OCI-M2 (cell line): Measurements from ENCODE around the gene CFAP97D2.

Experiments used
- DNase-seq: peaks from one replicate; lab custom pipeline; 2025; ENCODE audit not compliant: unreplicated experiment; lab: John Stamatoyannopoulos, UW

Gene CFAP97D2

DNA sequence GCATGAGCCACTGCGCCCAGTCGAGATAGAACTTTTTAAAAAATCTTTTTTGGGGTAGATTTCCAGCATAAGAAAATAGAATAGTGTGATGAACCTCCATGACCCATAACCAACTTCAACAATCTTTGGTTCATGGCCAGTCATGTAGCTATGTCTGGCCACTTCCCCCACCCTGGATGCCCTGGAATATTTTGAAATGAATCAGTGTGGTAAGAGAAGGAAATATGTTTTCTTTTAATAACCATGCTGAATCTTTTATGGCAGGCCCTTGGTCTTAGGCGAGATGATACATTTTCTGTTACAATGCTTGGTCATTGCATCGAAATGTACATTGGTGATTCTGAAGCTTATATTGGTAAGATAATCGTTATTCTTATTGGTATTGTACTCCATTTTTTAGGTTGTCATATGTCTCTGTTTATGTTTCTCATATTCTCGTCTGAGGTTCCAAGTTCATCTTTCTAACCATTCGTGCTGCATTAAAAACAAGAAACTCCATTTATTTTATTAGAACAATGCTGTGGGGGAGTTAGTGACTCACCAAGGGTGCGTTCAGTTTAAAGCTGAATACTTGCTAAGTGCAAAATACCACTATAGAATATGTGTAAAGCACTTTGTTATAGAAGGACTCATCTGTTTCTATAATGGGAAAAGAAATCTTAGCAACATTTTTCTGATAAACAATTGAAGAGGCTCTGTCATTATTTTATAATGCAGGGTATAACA, 86.0 kb downstream of the CFAP97D2 start:
- DNase-seq: no peak

DNA sequence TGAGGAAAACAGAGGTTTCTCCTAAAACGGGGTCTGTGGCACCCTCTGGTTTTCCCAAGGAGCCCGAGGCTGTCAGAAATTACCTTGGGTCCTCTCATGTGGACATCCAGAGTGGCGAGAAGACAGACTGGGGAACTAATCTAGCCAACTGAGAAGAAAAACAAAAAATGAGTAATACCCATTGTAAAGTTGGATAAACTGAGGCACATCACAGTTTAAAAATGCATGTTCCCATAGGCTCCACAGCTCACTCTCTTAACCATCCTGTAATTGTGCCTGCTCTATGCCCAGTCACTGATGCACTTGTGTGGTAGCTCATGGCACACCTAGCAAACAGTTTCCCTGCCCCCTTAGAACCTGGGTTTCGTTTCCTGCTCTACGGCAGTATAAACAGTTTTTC, 87.2 kb downstream of the CFAP97D2 start:
- no peak for DNase-seq

DNA sequence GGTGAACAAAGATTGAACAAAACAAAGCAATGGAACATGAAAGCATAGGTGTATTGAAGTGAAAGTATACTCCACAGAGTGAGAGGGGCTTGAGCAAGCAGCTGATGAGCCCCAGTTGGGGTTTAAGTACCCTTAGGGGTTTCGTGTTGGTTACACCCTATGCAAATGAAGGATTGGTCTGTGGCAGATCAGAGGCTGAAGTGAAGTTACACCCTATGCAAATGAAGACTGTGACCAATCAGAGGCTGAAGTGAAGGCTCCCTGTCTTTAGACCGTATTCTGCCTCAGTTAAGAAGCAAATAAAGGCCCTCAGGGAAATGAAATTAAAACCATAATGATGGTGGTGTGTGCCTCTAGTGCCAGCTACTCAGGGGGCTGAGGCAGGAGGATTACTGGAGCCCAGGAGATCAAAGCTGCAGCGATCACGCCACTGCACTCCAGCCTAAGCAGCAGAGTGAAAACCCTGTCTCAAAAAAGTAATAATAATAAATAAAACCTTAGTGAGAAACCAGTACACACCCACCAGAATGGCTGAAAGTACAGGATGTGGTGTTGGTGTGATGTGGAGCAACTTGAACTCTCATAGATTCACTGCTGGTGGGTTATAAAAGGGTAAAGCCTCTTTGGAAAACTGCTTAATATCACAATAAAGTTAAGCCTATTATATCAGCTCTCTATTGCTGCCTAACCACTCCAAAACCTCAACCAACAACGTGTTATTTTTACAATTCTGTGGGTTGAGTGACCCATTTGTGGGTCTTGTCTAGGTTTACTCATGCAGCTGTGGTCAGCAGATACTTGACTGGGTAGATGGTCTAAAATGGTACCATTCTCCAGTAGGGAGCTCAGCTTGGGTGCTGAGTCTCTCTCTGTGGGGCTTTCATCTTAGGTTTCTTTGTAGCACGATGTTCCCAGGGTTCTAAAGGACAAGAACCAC, 89.6 kb downstream of the CFAP97D2 start:
- no peak for DNase-seq

DNA sequence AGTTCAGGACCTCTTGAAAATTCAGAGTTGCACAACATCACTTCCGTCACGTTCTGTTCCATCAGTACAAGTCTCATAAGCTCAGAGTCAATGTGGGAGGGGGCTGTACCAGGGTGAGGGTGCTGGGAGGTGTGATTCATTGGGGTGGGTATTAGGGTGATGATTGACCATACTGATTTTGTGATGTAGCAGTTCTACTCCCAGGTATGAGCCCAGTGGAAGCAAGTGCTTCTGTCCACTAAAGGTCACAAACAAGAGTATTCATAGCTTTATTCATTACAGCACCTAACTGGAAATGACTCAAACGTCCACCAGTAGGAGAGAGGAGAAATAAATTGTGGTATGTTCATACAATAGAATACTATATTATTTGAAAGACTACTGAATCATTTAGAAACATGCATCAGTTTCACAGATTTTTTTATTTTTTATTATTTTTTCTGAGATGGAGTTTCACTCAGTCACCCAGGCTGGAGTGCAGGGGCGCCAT, 90.3 kb downstream of the CFAP97D2 start:
- DNase-seq: no peak
